SK-N-MC (cell line): ENCODE measurements around the gene DCBLD2.

Source experiments
- EZH2 ChIP-seq: fragments of 200-600 bp; sonication (generic); IDR thresholded peaks from one replicate; pipeline ENCODE4 v1.6.1; 2017; ENCODE audit warnings: antibody characterized with exemption
- POLR2AphosphoS5 ChIP-seq: IDR thresholded peaks from 2 replicates; pipeline ENCODE4 v1.6.1; 2012; ENCODE audit warnings: mild to moderate bottlenecking, low read depth, low read length, borderline replicate concordance

DNA sequence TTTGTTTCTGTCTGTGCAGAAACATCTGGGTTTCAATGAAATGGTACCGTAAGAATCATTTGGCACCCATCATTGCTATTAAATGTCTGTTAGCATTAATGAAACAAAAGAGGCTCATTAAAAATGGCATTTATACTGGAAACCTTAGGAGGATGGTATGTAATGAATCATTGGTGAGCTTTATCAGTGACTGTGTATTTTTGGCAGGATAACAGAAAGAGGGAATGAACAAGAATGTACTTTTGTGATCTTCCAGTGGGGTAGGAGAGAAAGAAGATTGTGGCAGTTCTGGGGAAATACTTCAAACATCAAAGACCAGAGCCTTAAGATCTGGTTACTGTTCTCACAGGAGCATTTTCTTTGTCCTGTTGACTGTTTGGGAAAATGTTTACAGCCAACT, 4.7 kb upstream of the DCBLD2 start:
- no peak for TF ChIP-seq EZH2
- TF ChIP-seq POLR2AphosphoS5, result no peak
